GM21515 (cell line): ENCODE measurements around the gene OR14K1.
"Not testable (repeated sequence)": the region's sequence is repeated elsewhere in the genome, so short reads cannot be mapped to it uniquely, and the experiment has no call there.

Experiments
- ATAC-seq: cut with Tn5 transposase; IDR thresholded peaks from one replicate; pipeline ENCODE4 v1.9.1; 2021; ENCODE audit not compliant: unreplicated experiment

OR14K1 gene, protein sequence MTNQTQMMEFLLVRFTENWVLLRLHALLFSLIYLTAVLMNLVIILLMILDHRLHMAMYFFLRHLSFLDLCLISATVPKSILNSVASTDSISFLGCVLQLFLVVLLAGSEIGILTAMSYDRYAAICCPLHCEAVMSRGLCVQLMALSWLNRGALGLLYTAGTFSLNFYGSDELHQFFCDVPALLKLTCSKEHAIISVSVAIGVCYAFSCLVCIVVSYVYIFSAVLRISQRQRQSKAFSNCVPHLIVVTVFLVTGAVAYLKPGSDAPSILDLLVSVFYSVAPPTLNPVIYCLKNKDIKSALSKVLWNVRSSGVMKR

DNA sequence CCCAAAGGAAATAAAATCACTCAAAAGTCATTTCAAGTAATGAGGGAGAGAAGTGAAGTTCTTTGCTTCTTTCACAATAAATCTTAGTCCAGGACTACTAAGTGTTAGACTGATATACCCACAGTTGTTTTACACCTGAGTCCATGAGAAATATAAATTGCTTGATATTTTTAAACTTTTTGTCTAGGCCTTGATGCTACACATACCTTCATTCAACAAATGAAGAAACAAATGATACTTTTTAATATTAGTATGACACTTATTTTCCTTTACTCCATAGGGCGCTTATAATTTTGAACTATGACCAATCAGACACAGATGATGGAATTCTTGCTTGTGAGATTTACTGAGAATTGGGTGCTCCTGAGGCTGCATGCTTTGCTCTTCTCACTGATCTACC lies at the start of gene OR14K1:
TSS of gene OR14K1 (plus strand) at position 301 of the 400 bp plus-strand sequence. CDS start at position 301, 0 bp downstream.
- no peak for ATAC-seq

DNA sequence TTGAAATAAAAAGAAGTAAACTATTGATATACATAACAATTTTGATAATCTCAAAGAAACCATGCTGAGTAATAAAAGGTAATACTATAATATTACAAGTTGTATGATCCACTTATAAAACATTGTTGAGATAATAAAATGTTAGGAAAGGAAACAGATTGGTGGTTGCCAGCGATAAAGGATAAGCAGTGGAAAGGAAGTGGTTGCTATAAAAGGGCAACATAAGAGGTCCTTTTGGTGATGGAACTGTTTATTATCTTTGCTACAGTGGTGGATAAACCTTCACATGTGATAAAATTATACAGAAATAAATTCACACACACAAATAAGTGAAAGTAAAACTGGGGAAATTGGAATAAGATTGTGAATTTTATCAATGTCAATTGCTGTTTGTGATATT lies 37.1 kb upstream of the OR14K1 start:
- ATAC-seq: no peak

DNA sequence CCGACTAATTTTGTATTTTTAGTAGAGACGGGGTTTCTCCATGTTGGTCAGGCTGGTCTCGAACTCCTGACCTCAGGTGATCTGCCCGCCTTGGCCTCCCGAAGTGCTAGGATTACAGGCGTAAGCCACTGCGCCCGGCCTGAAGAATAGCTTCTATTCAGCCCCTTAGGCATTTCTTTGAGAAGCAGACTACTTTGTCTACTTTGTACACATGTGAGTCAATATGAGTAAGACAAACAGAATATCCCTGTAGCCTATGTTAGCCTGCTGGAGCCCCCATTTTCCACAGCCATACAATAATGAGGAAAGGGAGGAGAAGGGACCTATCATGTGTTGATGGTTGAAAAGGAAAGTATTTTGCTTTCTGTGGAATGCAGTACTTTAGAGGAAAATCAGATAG lies 27.7 kb upstream of the OR14K1 start:
- not testable (repeated sequence) for ATAC-seq

DNA sequence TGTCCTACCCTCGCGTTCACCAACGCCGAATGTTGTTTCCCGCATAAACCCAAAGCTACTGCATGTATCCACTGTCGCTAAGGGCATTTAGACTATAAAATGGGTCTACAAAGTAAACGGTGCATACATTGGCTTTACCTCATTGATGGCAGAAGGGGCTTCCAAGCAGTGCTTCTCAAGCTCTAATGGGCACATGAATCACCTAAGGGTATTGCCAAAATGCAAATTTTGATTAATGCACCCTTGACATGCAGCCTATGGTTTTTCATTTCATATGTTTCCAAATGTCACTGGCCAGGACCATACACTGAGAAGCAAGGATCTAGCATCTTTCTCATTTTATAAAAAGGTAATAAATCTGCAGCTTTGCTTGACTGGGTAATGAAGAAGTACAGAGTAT lies 24.7 kb upstream of the OR14K1 start:
- ATAC-seq: no peak

DNA sequence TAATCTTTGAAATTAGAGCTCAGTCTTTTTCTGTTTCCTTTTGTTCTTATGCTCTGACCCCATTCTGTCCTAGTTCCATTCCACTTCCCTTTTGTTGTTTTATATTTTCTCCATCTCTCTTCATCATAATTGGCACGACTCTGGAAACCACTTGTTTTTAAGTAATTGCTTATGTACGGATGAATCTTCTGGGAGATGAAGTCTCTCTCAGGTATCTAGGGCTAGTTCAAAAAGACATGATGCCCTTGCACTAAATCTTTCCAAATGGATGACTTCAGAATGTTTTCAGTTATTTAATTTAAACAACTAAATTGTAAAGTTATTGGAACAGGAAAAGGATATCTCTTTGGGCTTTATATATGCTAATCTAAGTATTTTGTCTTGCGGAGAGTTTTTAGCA lies 21.9 kb upstream of the OR14K1 start, which contains the start of gene OR6F1:
TSS of gene OR6F1 (minus strand) at position 101 of the 400 bp plus-strand sequence. CDS start 3,891 bp downstream, outside the sequence.
- ATAC-seq: no peak

DNA sequence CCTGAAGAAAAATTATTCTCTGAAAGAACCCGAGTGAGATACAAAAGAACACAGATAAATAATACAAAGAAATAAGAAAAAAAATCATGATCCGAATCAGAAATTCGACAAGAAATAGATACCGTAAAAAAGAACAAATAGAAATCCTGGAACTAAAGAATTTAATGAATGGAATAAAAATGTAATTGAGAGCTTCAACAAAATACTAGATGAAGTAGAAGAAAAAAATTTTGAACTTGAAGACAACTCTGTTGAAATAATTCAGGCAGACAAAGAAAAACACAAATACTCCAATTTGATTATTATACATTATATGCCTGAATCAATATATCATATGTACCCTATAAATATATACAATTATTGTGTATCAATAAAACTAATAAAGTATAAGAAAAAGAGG lies 17.2 kb upstream of the OR14K1 start:
- no peak for ATAC-seq

DNA sequence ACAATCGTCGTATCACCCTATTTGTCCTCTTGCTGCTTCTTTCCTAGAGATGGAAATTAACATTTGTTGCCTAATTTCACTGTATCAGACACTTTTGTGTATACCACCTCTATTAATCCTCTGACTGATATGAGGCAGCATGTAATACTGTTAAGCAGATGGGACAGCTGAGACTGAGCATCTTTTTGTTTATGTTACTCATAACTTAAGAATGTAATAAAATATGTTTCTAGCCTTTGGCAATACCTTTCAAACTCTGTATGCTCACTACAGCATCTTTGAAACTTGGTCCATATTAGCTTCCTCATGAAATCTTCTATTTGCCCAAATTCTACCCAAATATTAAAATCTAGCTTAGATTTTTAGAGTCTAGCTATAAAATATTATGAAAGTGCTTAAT lies 2.3 kb downstream of the OR14K1 start:
- no peak for ATAC-seq

DNA sequence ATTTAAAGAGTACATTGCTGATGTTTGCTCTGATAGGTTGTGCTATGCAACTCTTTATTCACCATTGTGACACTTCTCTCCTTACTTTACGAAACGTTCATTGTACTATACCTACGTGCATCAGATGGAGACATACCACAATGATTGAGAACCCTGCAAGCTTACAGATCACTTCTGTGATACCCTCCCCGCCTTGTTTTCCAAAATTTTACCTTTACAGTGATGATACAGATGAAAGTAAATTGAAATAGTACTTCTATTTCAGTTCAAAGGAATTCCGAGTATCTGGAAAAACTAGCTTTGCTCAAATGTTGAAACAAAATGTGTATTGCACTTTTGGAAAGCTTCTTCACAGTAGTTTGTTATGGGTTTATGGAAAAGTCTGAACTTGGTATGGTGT lies 3.3 kb downstream of the OR14K1 start:
- ATAC-seq: no peak

DNA sequence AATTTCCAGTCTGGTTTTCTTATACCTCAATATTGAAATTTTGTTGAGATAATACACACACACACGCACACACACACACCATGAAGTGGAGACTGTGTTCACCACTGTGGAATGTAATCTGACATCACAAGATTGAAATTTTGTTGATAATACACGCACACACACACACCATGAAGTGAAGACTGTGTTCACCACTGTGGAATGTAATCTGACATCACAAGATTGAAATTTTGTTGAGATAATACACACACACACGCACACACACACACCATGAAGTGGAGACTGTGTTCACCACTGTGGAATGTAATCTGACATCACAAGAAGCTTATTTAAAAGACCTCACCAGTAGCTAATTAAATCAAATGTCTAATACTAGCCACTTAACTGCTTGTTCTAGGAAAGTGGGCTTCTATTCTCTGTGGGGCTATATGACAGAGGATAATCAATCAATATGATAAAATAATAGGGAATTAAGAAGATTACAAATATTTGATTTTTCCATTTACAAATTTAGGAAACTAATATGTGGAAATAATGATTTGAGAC lies 3.9 kb downstream of the OR14K1 start:
- not testable (repeated sequence) for ATAC-seq

DNA sequence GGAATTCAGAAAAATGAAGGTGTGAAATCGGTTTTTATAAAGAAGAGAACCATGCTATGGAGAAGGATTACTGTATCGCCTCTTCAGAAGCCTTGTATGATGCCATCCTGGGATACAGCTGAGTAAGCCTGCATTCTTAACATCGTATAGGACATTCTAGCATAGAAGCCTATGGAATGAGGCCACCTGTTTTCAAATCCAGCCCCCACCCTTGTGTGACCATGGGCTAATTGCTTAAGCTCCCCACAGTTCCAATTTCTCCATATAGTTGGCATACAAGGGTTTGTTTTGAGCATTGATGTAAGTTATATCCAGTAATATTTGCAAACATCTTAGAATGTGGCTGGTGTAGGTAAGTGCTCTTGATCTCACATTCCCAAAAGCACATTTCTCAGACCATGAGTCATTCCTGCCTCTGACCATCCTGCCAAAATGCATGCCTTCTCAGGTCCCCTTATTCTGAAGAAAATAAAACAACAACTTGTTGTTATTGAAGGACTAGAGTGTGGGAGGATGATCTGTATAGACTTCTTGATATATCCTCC lies 8.0 kb downstream of the OR14K1 start:
- no peak for ATAC-seq

DNA sequence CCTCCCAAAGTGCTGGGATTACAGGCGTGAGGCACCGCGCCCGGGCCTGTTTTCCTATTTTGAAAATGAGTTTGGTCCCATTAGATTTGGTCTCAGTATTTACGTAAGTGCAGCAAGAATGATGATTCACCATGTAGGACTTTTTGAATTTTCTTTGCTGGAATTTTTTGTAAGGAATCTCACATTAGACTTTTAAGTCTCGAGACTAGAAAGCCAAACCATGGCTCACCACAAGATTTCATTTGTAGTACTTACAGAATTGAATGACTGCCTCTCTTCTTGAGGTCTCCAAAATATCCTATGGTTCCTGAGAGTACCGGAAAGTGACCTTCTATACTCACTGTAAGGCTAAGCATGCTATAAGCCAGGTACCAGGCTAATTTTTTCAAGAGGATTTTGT lies 9.2 kb downstream of the OR14K1 start:
- ATAC-seq: no peak

DNA sequence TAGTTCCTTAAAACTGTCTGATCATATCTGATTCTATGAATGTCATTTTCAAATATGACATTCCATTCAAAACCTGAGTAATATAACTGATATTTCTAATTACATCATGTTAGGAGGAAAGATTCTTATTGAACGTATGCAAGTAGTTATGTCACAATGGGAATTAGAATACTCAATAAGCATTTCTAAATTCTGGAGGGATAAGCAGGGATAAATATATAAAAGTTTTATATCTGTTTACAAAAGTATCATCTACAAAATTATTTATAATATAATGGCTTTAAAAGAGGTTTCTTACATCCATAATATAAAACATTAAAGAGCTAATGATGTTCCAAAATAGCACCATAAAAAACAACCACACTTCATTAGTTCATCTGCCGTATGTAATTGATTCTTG lies 9.6 kb downstream of the OR14K1 start, which contains the start of gene OR14A2:
TSS of gene OR14A2 (minus strand) at position 101 of the 400 bp plus-strand sequence.
- no peak for ATAC-seq

DNA sequence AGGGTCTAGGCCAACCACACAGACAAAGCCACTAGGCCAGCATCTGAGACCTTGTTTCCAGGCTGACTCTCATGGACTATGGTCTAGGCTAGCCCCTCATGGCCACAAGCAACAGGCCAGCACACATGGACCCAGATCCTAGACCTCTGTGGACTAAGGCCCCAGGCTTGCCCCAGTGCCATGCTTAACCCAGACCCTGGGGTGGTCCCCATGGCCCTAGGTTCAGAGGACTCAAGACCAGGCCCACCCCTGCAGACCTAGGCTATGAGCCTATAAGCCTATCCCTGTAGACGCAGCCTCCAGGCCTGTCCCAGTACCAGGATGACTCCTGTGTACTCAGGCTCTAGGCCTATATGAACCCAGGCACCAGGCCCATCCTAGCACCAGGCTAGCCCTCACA lies 11.5 kb downstream of the OR14K1 start:
- ATAC-seq: no peak

DNA sequence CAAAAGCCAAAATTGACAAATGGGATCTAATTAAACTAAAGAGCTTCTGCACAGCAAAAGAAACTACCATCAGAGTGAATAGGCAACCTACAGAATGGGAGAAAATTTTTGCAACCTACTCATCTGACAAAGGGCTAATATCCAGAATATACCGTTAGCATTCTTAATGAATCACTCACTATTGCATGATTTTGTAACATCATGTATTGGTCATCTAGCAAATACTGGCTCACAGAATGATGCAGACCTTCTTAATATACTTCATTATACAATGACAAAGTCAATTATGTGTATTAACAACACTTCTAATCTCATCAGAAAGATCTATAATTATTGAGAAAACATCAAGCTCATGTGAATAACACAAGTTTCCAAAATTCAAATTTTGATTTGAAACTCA lies 15.9 kb downstream of the OR14K1 start:
- ATAC-seq: not testable (repeated sequence)

DNA sequence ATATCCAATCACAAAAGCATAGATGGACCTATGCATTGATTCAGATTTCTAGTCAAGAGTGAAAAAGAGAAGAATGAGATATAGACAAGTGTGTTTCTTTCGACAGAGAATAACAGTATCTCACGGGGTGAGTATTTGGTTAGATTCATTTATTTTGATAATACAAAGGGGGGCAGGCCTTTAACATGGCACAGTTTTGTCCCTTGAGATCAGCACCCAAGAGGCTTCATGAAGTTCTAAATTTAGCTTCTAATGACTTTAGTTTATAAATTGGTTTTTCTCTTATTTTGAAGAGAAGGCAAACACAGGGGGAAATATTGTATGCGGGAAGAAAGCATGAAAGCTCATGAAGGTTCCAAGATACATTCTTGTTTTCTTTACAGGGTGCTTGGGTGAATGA lies 22.0 kb downstream of the OR14K1 start, which contains the start of gene OR1C1:
TSS of gene OR1C1 (minus strand) at position 101 of the 400 bp plus-strand sequence. CDS start 2,150 bp downstream, outside the sequence.
- ATAC-seq: no peak

DNA sequence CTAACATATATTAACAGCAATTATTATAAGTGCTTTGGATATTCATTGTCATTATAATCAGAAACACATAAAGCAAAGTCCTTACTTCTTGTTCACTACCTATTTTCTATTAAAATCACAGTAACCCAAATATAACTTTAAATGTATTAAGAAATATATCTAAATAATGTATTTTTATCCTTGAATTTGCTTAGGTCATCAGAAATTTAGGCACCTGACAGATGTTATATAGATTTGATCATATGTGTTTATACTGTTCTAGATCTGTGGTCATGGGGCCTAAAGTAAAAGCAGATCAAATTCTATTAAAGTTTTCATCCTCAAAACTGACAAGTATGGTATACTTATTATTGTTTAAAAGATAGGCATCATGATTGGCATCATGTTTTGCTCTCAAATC lies 31.2 kb downstream of the OR14K1 start:
- ATAC-seq: no peak
